ENCODE measurements around the gene MRPL43. TPM values are rescaled to one million over a fixed set of nuclear protein-coding genes. Genes with fewer than 3 reads are reported as not detected.

The MRPL43 gene
- total and polyA plus RNA-seq, 9 of the 15 experiments (the other 6 are each of a cell fraction or from before 2014, with no cell fraction given) = 15.1 to 63.7 (median 37.2) TPM

DNA sequence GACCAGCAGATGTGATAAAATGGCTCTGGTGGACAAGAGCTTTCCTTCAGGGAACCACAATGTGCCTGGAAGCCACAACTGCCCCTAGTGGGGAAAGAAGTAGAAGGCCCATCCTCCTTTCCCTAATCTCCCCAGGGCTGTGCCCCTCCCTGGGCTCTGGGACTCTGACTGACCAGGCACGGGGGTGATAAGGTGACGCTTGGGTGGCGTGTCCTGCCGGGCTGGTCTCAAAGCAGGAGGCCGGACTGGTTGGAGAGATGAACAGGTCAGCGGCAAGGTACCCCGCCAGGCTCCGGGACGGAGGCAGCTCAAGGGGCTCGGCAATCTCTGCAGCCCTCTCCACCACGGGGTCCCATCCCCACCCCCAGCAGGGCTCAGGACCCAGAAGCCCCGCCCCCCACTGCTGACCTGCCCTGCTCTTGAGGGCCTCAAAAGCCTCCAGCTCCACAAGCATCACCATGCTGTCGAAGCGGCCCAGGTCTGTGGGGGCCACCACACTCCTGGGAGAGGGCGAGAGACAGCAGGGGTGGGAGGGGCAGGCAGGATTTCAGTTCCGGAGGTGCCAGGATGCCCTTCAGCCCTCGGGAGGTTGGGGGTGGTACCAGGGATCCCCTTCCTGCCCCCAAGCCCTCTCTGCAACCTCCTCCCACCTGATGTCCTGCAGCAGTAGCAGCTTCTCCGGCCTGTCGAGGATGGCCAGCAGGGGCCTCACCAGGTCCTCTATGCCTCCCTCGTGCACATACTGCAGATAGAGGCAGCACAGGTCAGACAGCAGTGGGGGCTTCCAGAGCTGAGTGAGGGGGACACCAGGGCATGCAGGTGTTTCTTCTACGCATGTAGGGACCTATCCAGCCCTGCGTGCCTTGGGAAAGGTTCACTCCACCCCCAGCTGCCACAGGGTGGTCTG lies 24.5 kb upstream of the MRPL43 start (continued):
- TF ChIP-seq, protein P1, sequence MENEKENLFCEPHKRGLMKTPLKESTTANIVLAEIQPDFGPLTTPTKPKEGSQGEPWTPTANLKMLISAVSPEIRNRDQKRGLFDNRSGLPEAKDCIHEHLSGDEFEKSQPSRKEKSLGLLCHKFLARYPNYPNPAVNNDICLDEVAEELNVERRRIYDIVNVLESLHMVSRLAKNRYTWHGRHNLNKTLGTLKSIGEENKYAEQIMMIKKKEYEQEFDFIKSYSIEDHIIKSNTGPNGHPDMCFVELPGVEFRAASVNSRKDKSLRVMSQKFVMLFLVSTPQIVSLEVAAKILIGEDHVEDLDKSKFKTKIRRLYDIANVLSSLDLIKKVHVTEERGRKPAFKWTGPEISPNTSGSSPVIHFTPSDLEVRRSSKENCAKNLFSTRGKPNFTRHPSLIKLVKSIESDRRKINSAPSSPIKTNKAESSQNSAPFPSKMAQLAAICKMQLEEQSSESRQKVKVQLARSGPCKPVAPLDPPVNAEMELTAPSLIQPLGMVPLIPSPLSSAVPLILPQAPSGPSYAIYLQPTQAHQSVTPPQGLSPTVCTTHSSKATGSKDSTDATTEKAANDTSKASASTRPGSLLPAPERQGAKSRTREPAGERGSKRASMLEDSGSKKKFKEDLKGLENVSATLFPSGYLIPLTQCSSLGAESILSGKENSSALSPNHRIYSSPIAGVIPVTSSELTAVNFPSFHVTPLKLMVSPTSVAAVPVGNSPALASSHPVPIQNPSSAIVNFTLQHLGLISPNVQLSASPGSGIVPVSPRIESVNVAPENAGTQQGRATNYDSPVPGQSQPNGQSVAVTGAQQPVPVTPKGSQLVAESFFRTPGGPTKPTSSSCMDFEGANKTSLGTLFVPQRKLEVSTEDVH (IDR thresholded peaks at IDR 0.05; ENCODE audit: low read depth, partially characterized antibody) = no peak

DNA sequence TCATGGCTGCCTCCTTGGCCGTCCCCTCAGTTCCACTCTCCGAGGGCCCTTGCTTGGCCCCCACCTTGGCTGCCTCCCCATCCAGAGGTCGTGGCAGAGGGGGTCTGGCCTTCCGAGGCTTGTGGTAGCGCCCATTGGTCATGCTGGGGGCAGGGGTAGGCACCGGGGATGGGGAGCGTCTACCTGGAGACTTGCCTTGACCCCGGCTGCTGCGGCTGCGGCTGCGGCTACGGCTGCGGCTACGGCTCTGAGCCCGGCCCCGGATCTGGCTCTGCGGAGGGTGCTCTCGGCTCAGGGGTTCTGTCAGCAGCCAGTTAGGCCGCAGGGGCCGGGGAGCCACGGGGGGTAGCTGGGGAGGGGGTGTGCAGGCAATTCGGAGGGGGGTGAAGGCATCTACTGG lies 23.0 kb upstream of the MRPL43 start:
- H3K79me2 ChIP-seq (ENCODE audit: control insufficient read depth, insufficient read depth, low read length) = no peaks in the 10 kb centered on the region
- H3K27me3 ChIP-seq (ENCODE audit: control insufficient read depth in 2 of 2, insufficient read depth in 2 of 2, low read length in 2 of 2) = no peaks in the 10 kb centered on the region
- in situ Hi-C loops (cut with MboI) (loop anchor here (10.0 kb wide), 1 partner anchor 456 kb away; no protein-coding TSS in a partner anchor), intact Hi-C loops (cut with micrococcal nuclease) (loop anchor here (10.0 kb wide), 1 partner anchor 54 kb away; the partner anchor contains the start of gene KAZALD1)
- BruUV-seq (replicated peaks) = no TSS peak
- ATAC-seq = no peak
- H3K4me2 ChIP-seq (ENCODE audit: insufficient read depth, low read length) = no peak overlapping the region
- H3K4me1 ChIP-seq (replicated peaks in 1 of 2; ENCODE audit: control insufficient read depth in 2 of 2, insufficient read depth in 2 of 2, low read length in 2 of 2) = peaks cover 14 to 47% of the 10 kb centered on the region in 2 experiments; a peak in 4 of 5 replicates
- H3K9me1 ChIP-seq (ENCODE audit: control insufficient read depth, insufficient read depth, low read length) = no peaks in the 10 kb centered on the region
- no peak overlapping the region for H3K27ac ChIP-seq (ENCODE audit: extremely low read depth, low read depth, low read length)
- H3K4me3 ChIP-seq = no peak overlapping the region
- H3K9me3 ChIP-seq (replicated peaks; ENCODE audit: control insufficient read depth, insufficient read depth, low read depth, low read length) = no peaks in the 10 kb centered on the region
- TF ChIP-seq, protein P2, sequence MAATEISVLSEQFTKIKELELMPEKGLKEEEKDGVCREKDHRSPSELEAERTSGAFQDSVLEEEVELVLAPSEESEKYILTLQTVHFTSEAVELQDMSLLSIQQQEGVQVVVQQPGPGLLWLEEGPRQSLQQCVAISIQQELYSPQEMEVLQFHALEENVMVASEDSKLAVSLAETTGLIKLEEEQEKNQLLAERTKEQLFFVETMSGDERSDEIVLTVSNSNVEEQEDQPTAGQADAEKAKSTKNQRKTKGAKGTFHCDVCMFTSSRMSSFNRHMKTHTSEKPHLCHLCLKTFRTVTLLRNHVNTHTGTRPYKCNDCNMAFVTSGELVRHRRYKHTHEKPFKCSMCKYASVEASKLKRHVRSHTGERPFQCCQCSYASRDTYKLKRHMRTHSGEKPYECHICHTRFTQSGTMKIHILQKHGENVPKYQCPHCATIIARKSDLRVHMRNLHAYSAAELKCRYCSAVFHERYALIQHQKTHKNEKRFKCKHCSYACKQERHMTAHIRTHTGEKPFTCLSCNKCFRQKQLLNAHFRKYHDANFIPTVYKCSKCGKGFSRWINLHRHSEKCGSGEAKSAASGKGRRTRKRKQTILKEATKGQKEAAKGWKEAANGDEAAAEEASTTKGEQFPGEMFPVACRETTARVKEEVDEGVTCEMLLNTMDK (IDR thresholded peaks at IDR 0.05; ENCODE audit: borderline replicate concordance, insufficient read depth, low read depth, low read length, poor library complexity, severe bottlenecking) = no peak
- H4K20me1 ChIP-seq (replicated peaks; ENCODE audit: control insufficient read depth, insufficient read depth, low read length) = no peaks in the 10 kb centered on the region
- peaks cover 18% of the 10 kb centered on the region; the same call in 2 of the 3 replicates for H3K36me3 ChIP-seq (ENCODE audit: control insufficient read depth, insufficient read depth, low read length)
- ChIA-PET CTCF (ENCODE audit: low intra/inter-chr PET ratio) (interaction anchor here (5.8 kb wide), 1 partner anchor 14 kb away, joined by 150 read pairs; the partner anchor contains the start of gene LZTS2), POLR2A (interaction anchor here (0.6 kb wide), 1 partner anchor 33 kb away, joined by 3 read pairs; no protein-coding TSS in a partner anchor)
- H2AFZ ChIP-seq (ENCODE audit: low read depth, low read length) = no peak overlapping the region
- no peak for FAIRE-seq
- 82% methylated on average over 5 of the region's 22 CpGs for whole genome bisulfite sequencing (ENCODE audit: insufficient coverage, low coverage, missing lambda C conversion rate)
- no peak for DNase-seq (ENCODE audit: extremely low read depth in 1 of 4, low spot score in 3 of 4)
- no peak overlapping the region for H3K9ac ChIP-seq (ENCODE audit: insufficient read depth in 1 of 2, low read depth in 2 of 2, low read length in 2 of 2)
